Hepatocyte (in vitro differentiated cells): ENCODE measurements around the gene SLC6A7.

Source experiments
- EZH2 ChIP-seq: fragments of 200-600 bp; sonication (generic); IDR thresholded peaks from 2 replicates; pipeline ENCODE4 v1.6.1; 2016; ENCODE audit warnings: antibody characterized with exemption, mild to moderate bottlenecking, borderline replicate concordance
- TF ChIP-seq, protein P1 (sequence below): fragments of 200-600 bp; sonication (generic); IDR thresholded peaks from 2 replicates; pipeline ENCODE4 v1.5.1; 2016; ENCODE audit warnings: antibody characterized with exemption, mild to moderate bottlenecking; ENCODE audit not compliant: poor library complexity

DNA sequence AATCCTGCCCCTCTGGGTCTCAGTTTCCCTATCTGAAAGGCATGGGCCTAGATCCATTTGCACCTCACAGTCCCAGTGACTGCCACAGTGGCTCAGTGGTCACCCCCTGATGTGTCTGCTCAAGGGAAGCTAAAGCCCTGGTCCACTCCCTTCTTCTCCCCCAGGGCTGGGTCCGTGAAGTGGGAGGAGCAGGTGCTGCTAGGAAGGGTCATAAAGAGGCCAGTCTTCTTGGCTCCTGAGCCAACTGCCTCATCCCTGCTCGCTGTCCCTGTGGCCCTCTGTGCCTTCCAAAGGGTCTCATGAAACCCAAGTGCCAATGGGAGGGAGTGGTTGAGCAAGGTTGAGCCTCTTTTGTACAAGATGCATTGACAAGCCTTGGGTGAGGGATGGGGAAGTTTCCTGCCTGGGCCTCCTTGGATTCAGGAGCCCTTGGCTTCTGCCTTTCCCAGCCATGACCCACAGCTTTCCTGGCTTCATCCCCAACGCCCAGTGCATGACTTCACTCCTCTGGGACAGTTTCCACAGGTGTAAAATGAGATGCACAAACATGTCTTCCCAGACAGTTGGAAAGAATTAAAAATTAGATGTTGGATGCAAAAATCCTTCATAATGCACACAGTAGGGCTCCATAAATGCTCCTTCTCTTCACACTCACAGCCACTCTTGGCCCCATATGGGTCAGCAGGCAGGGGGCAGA, 1.6 kb upstream of the SLC6A7 start:
- TF ChIP-seq EZH2: no peak
- TF ChIP-seq, protein P1, sequence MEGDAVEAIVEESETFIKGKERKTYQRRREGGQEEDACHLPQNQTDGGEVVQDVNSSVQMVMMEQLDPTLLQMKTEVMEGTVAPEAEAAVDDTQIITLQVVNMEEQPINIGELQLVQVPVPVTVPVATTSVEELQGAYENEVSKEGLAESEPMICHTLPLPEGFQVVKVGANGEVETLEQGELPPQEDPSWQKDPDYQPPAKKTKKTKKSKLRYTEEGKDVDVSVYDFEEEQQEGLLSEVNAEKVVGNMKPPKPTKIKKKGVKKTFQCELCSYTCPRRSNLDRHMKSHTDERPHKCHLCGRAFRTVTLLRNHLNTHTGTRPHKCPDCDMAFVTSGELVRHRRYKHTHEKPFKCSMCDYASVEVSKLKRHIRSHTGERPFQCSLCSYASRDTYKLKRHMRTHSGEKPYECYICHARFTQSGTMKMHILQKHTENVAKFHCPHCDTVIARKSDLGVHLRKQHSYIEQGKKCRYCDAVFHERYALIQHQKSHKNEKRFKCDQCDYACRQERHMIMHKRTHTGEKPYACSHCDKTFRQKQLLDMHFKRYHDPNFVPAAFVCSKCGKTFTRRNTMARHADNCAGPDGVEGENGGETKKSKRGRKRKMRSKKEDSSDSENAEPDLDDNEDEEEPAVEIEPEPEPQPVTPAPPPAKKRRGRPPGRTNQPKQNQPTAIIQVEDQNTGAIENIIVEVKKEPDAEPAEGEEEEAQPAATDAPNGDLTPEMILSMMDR: no peak
